ENCODE measurements around the gene TSNAXIP1.

The TSNAXIP1 gene

GRCh38 chr16:67782567-67783352 is 23.9 kb upstream of the TSNAXIP1 start:
- no peak for TF ChIP-seq CTCF (IDR thresholded peaks at IDR 0.05; ENCODE audit: low read depth, low read length, missing control alignments)
- no peak for DNase-seq (ENCODE audit: low read depth)
- no peak overlapping the region for H3K4me3 ChIP-seq (ENCODE audit: low read depth, low read length)

- no peak for TF ChIP-seq CTCF (IDR thresholded peaks at IDR 0.05; ENCODE audit: low read depth, low read length, missing control alignments)
- DNase-seq (ENCODE audit: low read depth), result no peak
Measured at GRCh38 chr16:67783353-67783725, 23.4 kb upstream of the TSNAXIP1 start.

GRCh38 chr16:67786491-67786890 is 20.2 kb upstream of the TSNAXIP1 start:
- no peak for DNase-seq (ENCODE audit: low read depth)
- no peak overlapping the region for H3K4me3 ChIP-seq (ENCODE audit: low read depth, low read length)
- TF ChIP-seq CTCF (IDR thresholded peaks at IDR 0.05; ENCODE audit: low read depth, low read length, missing control alignments), result no peak

More at GRCh38 chr16:67783353-67783725, 23.4 kb upstream of the TSNAXIP1 start:
- H3K4me3 ChIP-seq (ENCODE audit: low read depth, low read length), result no peak overlapping the region

- H3K4me3 ChIP-seq (ENCODE audit: low read depth, low read length), result no peak overlapping the region
- no peak for DNase-seq (ENCODE audit: low read depth)
- TF ChIP-seq CTCF (IDR thresholded peaks at IDR 0.05; ENCODE audit: low read depth, low read length, missing control alignments), result no peak
Measured at GRCh38 chr16:67790071-67790470, 16.6 kb upstream of the TSNAXIP1 start.

GRCh38 chr16:67796099-67796718 is 10.5 kb upstream of the TSNAXIP1 start:
- DNase-seq (ENCODE audit: low read depth), result no peak
- no peak for TF ChIP-seq CTCF (IDR thresholded peaks at IDR 0.05; ENCODE audit: low read depth, low read length, missing control alignments)
- H3K4me3 ChIP-seq (ENCODE audit: low read depth, low read length), result no peak overlapping the region

- no peak for TF ChIP-seq CTCF (IDR thresholded peaks at IDR 0.05; ENCODE audit: low read depth, low read length, missing control alignments)
- no peak for DNase-seq (ENCODE audit: low read depth)
- H3K4me3 ChIP-seq (ENCODE audit: low read depth, low read length), result no peak overlapping the region
Measured at GRCh38 chr16:67800338-67800926, 6.3 kb upstream of the TSNAXIP1 start.

All from GM12864 (cell line).